ENCODE data around the gene EID1.

The EID1 gene

GRCh38 chr15:48858401-48858800 is 19.5 kb upstream of the EID1 start:
- peak; percentile 33 for DNase-seq (ENCODE audit: low read depth)
- no peak for TF ChIP-seq CTCF (IDR thresholded peaks at IDR 0.05; ENCODE audit: low read length, missing control alignments)
- no peak overlapping the region for H3K4me3 ChIP-seq (replicated peaks; ENCODE audit: low read depth, low read length)

GRCh38 chr15:48859426-48859825 is 18.5 kb upstream of the EID1 start:
- no peak for TF ChIP-seq CTCF (IDR thresholded peaks at IDR 0.05; ENCODE audit: low read length, missing control alignments)
- no peak overlapping the region for H3K4me3 ChIP-seq (replicated peaks; ENCODE audit: low read depth, low read length)
- no peak for DNase-seq (ENCODE audit: low read depth)

GRCh38 chr15:48861813-48862431 is 16.0 kb upstream of the EID1 start:
- DNase-seq (ENCODE audit: low read depth), result peak; percentile 86
- TF ChIP-seq CTCF (IDR thresholded peaks at IDR 0.05; ENCODE audit: low read length, missing control alignments), result peak; percentile 91
- no peak overlapping the region for H3K4me3 ChIP-seq (replicated peaks; ENCODE audit: low read depth, low read length)

GRCh38 chr15:48862705-48863104 is 15.2 kb upstream of the EID1 start:
- no peak for TF ChIP-seq CTCF (IDR thresholded peaks at IDR 0.05; ENCODE audit: low read length, missing control alignments)

GRCh38 chr15:48865370-48866079 is 12.4 kb upstream of the EID1 start:
- no peak overlapping the region for H3K4me3 ChIP-seq (replicated peaks; ENCODE audit: low read depth, low read length)
- no peak for TF ChIP-seq CTCF (IDR thresholded peaks at IDR 0.05; ENCODE audit: low read length, missing control alignments)
- peak; percentile 77 for DNase-seq (ENCODE audit: low read depth)

More at GRCh38 chr15:48862705-48863104, 15.2 kb upstream of the EID1 start:
- no peak overlapping the region for H3K4me3 ChIP-seq (replicated peaks; ENCODE audit: low read depth, low read length)
- DNase-seq (ENCODE audit: low read depth), result no peak

GRCh38 chr15:48866141-48866563 is 11.8 kb upstream of the EID1 start:
- DNase-seq (ENCODE audit: low read depth), result peak; percentile 55
- TF ChIP-seq CTCF (IDR thresholded peaks at IDR 0.05; ENCODE audit: low read length, missing control alignments), result no peak
- H3K4me3 ChIP-seq (replicated peaks; ENCODE audit: low read depth, low read length), result no peak overlapping the region

All from fibroblast of pulmonary artery (primary cell).